Stimulated activated CD8-positive, alpha-beta memory T cell treated with anti-CD3 and anti-CD28 coated beads, Interleukin-2, amount 100 ng/mL, for 48 hours (primary cell): ENCODE results near the gene FRK.
"Not testable (repeated sequence)": the region's sequence is repeated elsewhere in the genome, so short reads cannot be mapped to it uniquely, and the experiment has no call there.

Source experiments
- DNase-seq, 2 donors: peaks; one replicate each; pipeline ENCODE4 v3.0.0-alpha.2; 2020; ENCODE audit warnings: low read depth in 2 of 2

The FRK gene

DNA sequence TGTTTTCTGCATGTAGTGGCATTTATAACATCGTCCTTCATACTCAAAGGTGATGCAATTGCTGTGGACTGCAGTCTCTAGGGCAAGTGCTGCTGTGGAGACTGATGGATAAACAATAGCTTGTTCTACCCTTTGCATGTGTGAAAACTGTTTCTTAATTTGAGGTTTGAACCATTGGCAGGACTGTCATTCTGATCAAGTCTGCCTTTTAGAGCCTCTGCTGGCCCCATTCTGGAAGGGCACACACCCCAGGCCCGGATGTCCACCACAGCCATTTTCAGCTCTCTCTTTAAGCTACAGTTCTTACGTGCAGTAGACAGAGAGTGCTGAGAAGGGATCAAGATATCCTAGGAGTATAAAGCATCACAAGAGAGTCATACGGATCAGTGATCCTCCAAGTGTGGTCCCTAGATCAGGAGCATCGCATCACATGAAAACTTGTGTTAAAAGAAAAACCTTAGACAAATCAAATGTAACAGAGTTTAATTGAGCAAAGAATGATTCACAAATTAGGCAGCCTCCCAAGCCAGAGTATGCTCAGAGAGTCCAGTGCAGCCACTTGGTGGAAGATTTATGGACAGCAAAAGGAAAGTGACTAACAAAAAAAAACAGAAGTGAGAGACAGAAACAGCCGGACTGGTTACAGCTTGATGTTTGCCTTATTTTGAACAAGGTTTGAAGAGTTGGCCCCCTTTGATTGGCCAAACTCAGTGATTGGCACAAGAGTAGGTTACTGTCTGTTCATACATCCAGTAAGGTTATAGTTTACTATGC, 52.0 kb downstream of the FRK start:
- no peak for DNase-seq

DNA sequence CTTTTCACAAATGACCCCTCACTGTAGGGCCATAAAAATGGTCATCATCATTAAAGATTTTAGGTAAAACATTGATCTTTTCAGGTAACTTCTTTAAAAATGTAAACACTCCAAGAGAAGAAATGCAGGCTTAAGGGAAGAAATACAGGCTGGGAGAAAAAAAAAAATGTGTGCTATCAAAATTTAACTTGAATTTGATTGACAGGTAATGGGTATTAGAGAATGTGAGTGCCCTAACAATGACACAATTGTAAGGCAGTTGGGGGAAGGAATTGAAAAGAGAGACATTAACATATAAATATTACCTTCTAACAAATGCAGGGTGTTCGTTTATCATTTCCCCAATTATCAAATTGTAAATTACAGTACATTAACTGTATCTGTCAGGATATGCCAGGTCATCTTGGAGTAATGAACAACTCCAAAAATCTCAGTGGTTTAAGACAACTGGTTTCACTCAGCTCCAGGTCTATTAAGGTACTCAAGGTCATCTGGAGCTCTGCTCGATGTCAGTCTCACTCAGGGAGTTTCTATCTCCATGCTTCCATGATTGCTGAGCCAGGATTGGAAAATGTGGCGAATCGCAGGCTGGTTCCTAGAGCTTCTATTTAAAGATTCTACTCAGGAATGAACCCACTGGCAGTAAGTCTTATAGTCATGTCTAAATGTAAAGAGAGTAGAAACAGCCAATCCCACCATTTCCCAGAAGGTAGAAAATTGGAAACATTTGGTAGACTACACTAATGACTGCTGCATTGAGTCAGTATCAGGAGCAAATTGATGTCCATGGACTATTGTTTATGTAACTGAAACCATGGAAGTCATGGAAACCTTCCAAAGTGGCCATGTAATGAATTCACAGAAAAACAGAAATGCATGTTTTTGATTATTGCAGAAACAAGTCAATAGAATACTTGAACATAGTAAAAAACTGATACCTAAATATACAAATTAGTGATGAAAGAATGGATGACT, 55.6 kb downstream of the FRK start:
- DNase-seq = no peak

DNA sequence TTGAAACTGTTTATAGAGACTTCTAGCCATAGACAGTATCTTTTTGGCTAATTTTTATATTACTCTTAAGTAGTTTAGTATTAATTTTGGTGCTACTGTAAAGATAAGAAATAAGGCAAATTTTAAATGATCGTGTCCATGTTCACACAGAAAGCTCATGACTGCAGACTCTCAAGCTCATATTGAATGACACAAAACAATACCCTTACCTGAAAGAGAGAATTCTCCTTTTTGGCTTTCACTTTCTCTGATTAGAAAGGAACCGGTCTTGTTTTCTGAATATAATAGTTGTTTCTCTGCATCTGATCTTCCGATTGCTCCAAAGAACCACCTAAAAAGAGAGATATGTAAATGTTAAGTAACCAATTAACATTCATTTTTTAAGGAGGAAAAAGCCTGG, 57.0 kb downstream of the FRK start:
- no peak for DNase-seq

DNA sequence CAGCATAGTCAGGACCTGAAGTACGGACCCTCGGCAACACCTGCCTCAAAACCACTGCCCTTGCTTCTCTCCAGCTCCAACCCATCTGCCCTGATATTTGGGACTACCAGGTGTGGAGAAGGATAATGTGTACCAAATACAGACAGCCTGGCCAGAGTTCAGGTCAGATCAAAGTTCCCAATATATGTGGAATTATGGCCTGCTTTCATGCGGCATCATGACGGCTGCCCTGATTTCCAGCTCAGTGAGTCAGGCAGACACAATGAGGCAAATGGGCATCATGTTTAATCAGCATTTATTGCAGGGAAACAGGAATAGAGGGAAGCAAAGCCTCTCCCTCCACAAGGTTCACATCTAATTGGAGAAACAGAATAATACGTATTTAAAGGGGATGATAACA, 57.9 kb downstream of the FRK start:
- DNase-seq = no peak

DNA sequence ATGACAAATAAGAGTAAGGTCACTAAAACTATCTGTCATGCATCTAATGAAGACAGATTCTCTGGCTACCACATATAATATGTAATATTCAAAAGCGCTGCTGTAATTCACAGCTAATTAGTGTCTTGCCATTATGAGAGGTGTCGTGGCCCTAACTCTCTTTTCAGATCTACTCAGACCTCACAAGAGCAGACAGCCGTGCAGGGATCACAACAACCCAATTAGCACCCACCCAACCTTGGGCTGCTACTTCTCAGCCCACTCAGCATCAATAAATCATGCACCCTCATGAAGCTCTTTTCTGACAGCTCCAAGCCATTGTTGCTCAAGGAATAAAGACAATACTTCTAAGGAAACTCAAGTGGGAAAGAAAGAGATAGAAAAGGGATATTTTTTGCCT, 61.5 kb downstream of the FRK start:
- DNase-seq = no peak

DNA sequence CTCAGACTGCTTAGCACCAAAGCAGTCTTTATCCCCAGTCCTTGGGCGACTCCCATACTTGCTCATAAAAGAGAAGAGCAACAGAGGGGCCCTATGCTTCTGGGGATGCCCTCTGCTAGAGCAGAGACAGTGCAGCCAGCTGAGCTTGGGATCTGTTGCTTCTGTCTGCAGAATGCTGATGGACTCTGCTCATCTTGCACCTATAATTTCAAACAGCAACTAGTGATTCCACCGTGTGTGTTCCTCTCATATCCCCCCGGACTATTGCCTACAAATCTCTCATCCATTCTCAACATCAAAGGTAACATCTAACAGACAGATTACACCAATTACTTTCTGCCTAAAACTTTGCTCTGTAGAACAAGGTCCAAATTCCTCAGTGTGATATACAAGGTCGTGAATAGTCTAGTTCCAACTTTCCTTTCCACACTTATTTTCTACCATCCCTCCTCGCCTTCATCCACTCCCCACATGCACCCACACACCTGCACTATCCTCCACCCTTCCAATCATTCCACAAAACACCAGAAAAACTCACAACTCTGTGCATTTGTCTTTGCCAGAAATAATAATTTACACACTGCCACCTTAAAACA, 62.6 kb downstream of the FRK start:
- no peak for DNase-seq

DNA sequence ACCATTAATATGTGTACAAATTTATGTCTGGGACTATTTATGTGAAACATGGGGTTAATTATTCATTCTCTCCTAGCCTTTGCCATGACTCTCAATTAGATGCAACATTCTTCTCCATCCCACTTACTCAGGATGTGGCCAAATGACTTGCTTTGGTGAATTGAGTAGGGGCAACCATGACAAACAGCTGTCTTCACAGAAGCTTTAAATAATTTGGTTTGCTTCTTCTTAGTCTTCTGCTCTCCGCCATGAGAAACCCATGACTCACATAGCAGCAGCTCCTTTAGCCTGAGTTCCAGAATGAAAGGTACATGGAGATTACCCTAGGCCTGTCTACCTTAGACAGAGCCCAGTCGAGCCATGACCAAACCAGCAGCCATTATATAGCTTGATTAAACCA, 74.7 kb downstream of the FRK start:
- no peak for DNase-seq

DNA sequence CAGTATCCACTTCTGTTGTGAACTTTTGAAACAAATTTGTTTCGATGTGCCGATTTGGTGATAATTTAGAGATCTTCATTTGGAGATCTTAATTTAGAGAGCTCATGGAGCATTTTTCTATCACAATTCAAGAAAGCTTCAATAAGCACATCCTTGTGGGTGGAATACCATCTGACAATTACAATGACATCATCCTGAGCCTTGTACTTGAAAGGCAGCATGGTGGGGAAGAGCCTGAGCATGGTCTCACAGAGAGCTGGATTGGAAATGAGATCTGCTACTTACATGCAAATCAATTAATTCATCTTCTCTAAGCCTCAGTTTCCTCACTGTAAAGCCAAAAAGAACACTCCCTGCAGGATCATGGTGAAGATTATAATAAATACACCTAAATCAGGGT, 75.9 kb downstream of the FRK start:
- no peak for DNase-seq

DNA sequence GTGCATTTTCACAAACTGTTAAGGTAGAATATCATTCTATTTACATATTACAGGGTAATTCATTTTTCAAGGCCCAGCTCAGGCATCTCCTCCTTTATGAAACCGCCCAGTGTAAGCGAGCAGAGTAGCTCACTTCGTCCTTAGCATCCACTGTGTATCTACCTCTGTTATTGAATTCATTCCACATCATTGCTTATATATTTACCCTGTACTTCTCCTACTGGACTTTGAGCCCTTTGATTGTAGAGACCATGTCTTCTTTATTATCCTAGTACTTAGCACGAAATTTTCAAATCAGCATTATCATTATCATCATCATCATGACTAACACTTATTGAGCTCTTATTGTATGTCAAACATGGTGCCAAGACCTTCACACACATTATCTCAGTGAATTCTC, 76.7 kb downstream of the FRK start:
- no peak for DNase-seq

DNA sequence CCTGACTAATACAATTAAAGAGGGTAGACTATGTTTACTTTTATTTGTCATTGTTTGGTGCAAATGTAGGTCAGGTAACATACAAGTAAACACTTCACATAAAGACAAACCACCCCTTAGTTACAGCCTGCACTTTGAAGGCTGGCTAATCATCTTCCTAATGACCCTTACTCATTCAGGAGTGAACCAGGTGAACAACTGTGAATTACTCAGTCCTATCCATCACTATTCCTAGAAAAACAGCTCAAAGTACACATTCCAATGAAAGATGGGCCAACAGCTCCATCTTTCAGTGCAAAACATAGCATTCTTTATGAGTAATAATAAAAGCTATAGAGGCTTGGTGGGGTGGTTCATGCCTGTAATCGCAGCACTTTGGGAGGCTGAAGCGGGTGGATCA, 78.2 kb downstream of the FRK start:
- no peak for DNase-seq

DNA sequence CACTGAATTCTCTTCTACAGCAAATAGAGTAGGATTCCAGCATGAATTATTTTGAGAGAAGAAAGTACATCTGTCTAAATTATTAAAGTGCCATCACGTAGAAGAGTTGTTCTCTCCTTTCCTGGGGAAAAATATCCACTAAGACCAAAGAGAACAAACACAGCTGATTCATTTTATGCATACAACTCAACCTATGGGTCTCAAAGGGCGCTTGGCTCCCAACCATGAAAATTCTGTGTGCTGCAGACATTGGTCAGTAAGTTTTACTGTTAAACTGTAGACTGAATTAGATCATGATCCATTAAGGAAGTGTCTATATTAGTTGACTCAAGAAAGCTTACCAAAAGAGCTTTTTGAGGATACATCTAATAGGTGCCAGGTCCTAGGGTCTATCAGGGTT, 83.5 kb downstream of the FRK start:
- DNase-seq = no peak

DNA sequence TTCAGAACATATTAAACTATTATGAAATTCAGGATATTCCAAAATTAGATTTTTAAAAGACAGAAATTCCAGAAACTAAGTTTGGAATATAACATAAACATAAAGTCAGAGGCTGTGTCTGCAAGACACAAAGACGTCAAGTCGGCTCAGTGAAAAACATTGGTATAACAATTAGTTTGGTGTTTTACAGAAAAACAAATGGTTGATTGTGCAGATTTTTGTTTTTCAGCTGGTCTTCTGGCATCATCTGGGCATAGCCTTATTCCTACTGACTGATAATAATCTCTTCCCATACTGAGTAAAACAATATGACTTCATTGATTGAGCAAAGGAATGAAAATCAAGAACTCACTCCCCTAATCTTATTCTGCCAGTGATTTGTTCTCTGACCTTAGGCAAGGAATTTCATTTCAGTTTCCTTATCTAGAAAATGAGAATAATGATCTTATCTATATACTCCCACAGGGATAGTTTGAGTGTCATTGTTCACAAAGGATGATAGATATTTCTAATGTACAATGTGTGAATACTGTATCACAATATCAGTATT, 84.3 kb downstream of the FRK start:
- DNase-seq = no peak

DNA sequence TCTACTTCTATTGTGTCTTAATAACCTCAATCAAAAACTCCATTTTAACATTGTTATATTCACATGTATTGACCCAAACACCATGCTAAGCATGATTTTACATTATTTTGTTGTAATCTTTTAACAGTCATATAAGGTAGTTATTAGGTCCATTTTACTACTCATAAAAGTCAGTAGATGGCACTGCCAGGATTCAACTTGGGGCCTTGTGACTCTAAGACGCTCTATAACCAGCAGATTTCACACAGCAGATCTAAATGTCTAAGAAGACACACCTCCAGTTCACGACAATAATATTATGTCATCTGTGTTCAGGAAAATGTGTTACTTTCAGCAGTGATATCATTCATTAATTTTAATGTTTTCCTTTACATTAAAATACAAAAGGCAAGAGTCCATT, 88.0 kb downstream of the FRK start:
- no peak for DNase-seq

DNA sequence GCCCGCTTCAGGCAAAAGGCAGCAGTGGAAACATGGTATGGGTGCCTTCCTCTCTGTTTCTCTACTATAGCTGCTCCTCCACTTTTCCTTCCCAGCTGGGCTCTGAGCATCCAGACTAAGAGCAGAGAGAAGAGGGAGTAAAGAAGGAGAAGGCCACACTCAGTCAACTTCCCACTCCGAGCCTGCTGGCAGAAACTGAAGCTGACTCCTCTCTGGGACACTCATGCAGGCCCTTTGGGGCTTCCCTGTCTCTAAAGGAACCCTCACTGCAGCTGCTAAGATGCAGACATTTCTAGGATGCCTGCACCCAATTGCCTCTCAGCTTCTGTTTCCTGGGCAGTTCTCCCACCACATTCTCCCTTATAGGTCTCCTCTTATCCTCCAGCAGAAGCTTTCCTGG, 88.9 kb downstream of the FRK start:
- DNase-seq = no peak

DNA sequence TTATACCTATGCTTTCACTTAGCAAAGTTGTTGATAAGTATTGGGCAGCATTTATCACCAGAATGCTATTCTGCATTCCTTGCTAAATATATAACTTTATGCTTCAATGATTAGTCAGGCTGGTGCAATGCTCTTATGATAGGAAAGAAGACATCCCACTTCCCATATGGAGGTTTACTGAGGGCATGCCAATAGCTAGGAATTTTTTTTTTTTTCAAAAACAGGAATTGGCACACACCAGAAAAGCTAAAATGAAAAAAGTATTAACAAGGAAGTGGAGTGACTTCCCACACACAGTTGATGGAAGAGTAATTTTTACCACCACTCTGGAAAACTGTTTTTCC, 90.8 kb downstream of the FRK start:
- DNase-seq = no peak

DNA sequence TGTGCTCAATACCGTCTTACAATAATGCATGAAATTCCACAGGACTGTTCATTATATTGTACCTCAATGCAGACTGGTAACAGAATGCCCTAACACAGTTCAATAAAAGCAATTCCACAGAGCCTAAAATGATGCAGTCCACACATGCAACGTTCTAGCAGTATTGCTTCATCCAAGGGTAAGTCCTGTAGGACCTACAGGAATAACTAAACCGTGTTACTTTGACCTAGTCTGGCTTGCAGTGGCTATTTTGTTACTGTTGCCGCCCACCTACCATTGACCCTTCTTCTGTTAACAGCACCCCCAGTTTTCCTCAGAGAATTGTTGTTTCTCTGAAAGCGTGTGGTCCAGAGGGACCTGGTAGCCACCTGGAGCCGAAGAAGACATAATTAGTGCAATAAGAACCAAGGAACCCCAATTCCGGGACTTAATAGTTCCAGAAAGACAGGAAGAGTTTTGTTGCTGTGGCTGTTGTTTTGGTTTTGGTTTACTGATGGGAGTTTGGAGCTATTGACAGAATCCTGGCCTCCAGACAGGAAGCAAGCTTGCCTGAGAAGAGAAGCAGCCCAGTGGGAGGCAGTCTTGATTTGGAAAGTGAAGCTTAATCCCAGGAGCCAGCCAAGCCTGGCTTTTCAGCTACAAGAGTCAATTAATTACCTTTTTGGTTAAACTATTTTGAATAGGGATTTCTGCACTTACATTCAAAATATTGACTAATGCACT, 91.3 kb downstream of the FRK start:
- no peak for DNase-seq

DNA sequence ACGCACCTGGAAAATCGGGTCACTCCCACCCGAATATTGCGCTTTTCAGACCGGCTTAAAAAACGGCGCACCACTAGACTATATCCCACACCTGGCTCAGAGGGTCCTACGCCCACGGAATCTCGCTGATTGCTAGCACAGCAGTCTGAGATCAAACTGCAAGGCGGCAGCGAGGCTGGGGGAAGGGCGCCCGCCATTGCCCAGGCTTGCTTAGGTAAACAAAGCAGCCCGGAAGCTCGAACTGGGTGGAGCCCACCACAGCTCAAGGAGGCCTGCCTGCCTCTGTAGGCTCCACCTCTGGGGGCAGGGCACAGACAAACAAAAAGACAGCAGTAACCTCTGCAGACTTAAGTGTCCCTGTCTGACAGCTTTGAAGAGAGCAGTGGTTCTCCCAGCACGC, 100.4 kb downstream of the FRK start:
- DNase-seq = not testable (repeated sequence)

DNA sequence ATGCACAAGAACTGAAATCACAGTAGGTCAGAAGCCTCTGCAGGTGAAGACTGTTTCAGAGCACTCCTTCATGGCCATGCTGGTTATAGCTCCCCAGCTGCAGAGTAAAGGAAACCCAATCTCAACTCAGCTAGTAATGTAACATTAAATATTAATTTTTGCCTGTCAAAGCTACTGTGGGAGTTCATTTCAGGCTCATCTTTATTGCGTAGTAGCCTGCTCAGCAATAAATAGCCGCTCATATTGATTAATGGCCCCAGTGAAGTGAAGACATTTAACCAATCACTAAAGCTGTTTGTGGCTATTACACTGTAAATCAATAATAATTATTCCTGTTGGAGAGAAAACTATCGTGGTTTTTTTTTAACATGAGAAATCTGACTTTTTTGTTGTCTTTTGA, 101.7 kb downstream of the FRK start:
- DNase-seq = no peak

DNA sequence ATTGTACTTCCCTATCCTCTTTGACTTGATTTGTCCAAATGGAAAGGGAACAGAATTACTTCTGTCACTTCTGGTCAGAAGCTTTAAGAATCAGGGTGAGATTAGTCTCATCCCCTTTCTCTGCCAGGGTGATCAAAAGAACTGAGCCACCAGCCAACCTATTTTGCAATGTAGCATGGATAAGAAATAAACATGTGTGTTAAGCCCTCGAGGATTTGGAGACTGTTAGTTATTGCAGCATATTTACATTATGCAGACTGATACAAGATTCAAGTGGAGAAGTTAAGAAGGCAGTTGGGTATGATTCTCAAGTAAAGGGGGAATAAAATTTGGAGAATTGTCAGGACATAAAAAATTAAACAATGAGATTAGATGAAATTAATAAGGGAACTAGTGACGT, 106.0 kb downstream of the FRK start:
- no peak for DNase-seq

DNA sequence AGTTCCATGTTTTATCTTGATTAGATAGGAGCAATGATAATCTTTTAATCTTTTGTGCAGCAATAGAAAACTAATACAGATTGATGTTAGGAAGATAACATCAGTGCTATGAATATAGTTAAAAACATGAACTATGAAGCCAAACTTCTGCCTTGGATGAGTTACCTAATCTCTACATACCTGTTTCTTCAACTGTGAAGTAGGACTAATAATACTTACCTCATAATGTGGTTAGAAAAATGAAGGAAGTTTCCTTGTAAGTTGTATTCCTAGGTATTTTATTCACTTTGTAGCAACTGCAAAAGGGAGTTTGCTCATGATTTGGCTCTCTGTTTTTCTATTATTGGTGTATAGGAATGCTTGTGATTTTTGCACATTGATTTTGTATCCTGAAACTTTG, 111.9 kb downstream of the FRK start:
- no peak for DNase-seq

DNA sequence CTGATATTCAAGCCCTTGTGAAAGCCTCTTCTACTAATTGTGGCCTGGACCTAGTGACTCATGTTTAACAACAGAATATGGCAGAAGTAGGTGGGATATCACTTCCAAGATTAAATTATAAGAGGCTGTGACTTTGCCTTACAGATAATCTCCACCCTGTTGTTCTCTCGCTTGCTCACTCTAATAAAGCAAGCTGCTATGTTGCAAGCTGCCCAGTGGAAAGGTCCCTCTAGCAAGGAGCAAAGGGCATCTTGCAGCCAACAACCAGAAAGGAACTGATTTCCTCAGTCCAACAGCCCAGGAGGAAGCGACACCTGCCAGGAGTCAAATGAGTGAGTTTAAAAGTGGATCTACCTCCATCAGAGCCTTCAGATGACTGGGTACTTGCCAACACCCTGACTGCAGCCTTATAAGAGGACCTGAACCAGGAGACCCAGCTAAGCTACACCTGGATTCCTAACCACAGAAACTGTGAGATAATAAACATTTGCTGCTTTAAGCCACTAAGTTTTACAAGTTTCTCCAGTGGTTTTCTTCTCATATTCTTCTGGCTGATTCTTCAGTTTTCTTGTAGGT, 112.6 kb downstream of the FRK start:
- no peak for DNase-seq

DNA sequence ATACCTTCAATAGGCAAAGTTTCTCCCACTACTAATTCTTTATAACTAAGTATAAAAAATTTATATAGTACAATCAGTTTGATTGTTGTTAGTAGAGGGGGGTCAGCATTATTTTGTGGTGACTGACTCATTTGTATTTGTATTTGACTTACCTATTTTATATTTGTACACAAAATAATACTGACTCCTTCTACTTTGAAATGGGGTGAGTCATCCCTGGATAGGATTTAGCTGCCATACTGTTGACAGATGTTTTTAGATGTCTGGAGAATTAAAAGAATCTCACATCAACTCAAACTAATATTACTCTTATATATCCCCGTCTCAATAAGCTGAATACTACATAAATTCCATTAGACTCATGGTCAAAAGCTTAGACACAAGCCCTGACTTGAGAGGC, 114.9 kb downstream of the FRK start:
- DNase-seq = no peak
